K562 (cell line): Measurements from ENCODE around the gene SLMAP. TPM values are rescaled to one million over a fixed set of nuclear protein-coding genes. Genes with fewer than 3 reads are reported as not detected.
A peak's percentile ranks its signal among the peaks of the same experiment; 100 is the strongest.

Experiments used
- ARID3B ChIP-seq: fragments of 250-450 bp; sonication (Bioruptor Pico); IDR thresholded peaks from 2 replicates; pipeline ENCODE4 v1.4.0; 2020; ENCODE audit warnings: borderline replicate concordance
- ASH1L ChIP-seq: fragments of 450-650 bp; IDR thresholded peaks from 2 replicates; pipeline ENCODE4 v1.6.1; 2018; ENCODE audit warnings: borderline replicate concordance, mild to moderate bottlenecking, low read depth; ENCODE audit not compliant: partially characterized antibody
- BCOR ChIP-seq: fragments of 450-650 bp; IDR thresholded peaks from 2 replicates; pipeline ENCODE4 v1.6.1; 2016
- CREB5 ChIP-seq: fragments of 250-450 bp; sonication (Bioruptor Pico); IDR thresholded peaks from 2 replicates; pipeline ENCODE4 v1.5.0; 2020; ENCODE audit warnings: mild to moderate bottlenecking
- KAT2B ChIP-seq: IDR thresholded peaks from one replicate; pipeline ENCODE4 v1.6.1; 2012; ENCODE audit warnings: low read depth, mild to moderate bottlenecking, control low read depth, inconsistent platforms, low read length, moderate library complexity
- KDM4B ChIP-seq, 2 experiments: fragments of 450-650 bp in 1 of 2; sonication (generic) in 1 of 2; IDR thresholded peaks; 2 replicates each; pipeline ENCODE4 v1.6.1; 2016 to 2017; ENCODE audit warnings: borderline replicate concordance in 2 of 2, antibody characterized with exemption in 1 of 2, low read depth in 1 of 2, mild to moderate bottlenecking in 1 of 2
- MAFG ChIP-seq: fragments of 450-650 bp; conservative IDR thresholded peaks from 2 replicates; pipeline ENCODE4 v1.6.1; 2016; ENCODE audit warnings: missing genetic modification characterization, missing compliant biosample characterization
- MITF ChIP-seq: IDR thresholded peaks from 2 replicates; pipeline ENCODE4 v1.6.1; 2014; ENCODE audit warnings: antibody characterized with exemption
- RBM22 ChIP-seq: fragments of 200-400 bp; formaldehyde crosslinking; IDR thresholded peaks from 2 replicates; pipeline ENCODE4 v1.6.1; 2018; ENCODE audit warnings: low read length, low read depth; ENCODE audit not compliant: poor library complexity, severe bottlenecking
- REST ChIP-seq, 2 experiments: fragments of 450-650 bp; formaldehyde crosslinking in 1 of 2; IDR thresholded peaks; 2 replicates each; pipeline versions ENCODE4 v1.4.0 to v1.6.1; 2014 to 2020; ENCODE audit warnings: mild to moderate bottlenecking in 2 of 2, borderline replicate concordance in 1 of 2, low read depth in 1 of 2
- ZBTB1 ChIP-seq: sonication (generic); formaldehyde crosslinking; IDR thresholded peaks from 2 replicates; pipeline ENCODE4 v1.8.1; 2023; ENCODE audit warnings: missing genetic modification reagents, low read depth, mild to moderate bottlenecking, borderline replicate concordance
- ZNF449 ChIP-seq: fragments of 250-450 bp; sonication (Bioruptor Pico); IDR thresholded peaks from 2 replicates; pipeline ENCODE4 v1.8.0; 2022; ENCODE audit warnings: moderate library complexity, mild to moderate bottlenecking, inconsistent platforms
- ZNF75A ChIP-seq: fragments of 450-650 bp; formaldehyde crosslinking; IDR thresholded peaks from 2 replicates; pipeline ENCODE4 v1.4.0; 2020; ENCODE audit warnings: mild to moderate bottlenecking
- polyA plus RNA-seq, 8 experiments: library from polyadenylated mRNA; depleted of rRNA in 4 of 8; stranded (reverse) in 5 of 8; unstranded in 3 of 8; fragments of >200 nt; fragmentation: Nextera tagmentation in 2 of 8; fragmentation: Illumina TruSeq in 1 of 8; extraction: Ambion mirVana in 2 of 8; extraction: Trizol in 1 of 8; gene quantifications; 2 replicates each; pipeline versions ENCODE4 v1.2.1 to v1.2.3, GENCODE V29; 2011 to 2014; ENCODE audit warnings: inconsistent platforms in 1 of 8, missing spikeins in 1 of 8
- total RNA-seq, 7 experiments: library from RNA; depleted of rRNA in 6 of 7; stranded (reverse); fragments of >200 nt in 6 of 7; fragmentation: Illumina TruSeq in 2 of 7; extraction: Trizol in 2 of 7; gene quantifications; 2 replicates each; pipeline versions ENCODE4 v1.2.1 to v1.2.3, GENCODE V29; 2011 to 2021; ENCODE audit warnings: low replicate concordance in 1 of 7

SLMAP gene
- total and polyA plus RNA-seq, 9 of the 15 experiments (the other 6 are each of a cell fraction or from before 2014, with no cell fraction given): 12.1 to 50.7 (median 28.3) TPM

- TF ChIP-seq REST (IDR thresholded peaks at IDR 0.05; ENCODE audit: borderline replicate concordance): no peak
- no peak for TF ChIP-seq REST (CRISPR knock-in tag; IDR thresholded peaks at IDR 0.05; ENCODE audit: low read depth)
- peak; percentile 86 for TF ChIP-seq MAFG (tag)
- no peak for TF ChIP-seq ZNF75A
- TF ChIP-seq ZNF449: 0 out of 2 replicates have a peak, but pooled peaks have one; percentile 32
- TF ChIP-seq KAT2B: no peak
- TF ChIP-seq MITF: no peak
- no peak for TF ChIP-seq ZBTB1 (CRISPR knock-in tag)
- no peak for TF ChIP-seq RBM22
- TF ChIP-seq BCOR: no peak
- no peak for TF ChIP-seq KDM4B (IDR thresholded peaks at IDR 0.05; ENCODE audit: borderline replicate concordance in 2 of 2, low read depth in 1 of 2)
- TF ChIP-seq ARID3B (CRISPR knock-in tag): no peak
- peak; percentile 32 for TF ChIP-seq ASH1L
- no peak for TF ChIP-seq CREB5 (CRISPR knock-in tag)
Measured at GRCh38 chr3:57791245-57791644, 35.1 kb downstream of the SLMAP start (continued).
